NCI-H69 (cell line): ENCODE data around the gene GABBR1.
"Not testable (repeated sequence)": the region's sequence is repeated elsewhere in the genome, so short reads cannot be mapped to it uniquely, and the experiment has no call there.

Experiments
- DNase-seq: peaks from one replicate; lab custom pipeline; 2025; lab: John Stamatoyannopoulos, UW

The GABBR1 gene

GRCh38 chr6:29632789-29633533 is at the start of gene GABBR1:
Gene GABBR1, minus strand, starts transcription at chr6:29633183. Its CDS starts 798 bp downstream, at chr6:29632385.
- DNase-seq: peak; percentile 90

GRCh38 chr6:29681811-29682210 is 48.8 kb upstream of the GABBR1 start:
- no peak for DNase-seq

- DNase-seq: no peak
Observed at GRCh38 chr6:29680904-29681303, 47.9 kb upstream of the GABBR1 start, which contains the start of gene ZFP57. Gene ZFP57, minus strand, starts transcription at chr6:29681152. Its CDS starts 4,149 bp downstream, at chr6:29677003.

GRCh38 chr6:29680416-29680815 is 47.4 kb upstream of the GABBR1 start:
- no peak for DNase-seq

- no peak for DNase-seq
Observed at GRCh38 chr6:29679962-29680361, 47.0 kb upstream of the GABBR1 start.

- no peak for DNase-seq
Observed at GRCh38 chr6:29678114-29678513, 45.1 kb upstream of the GABBR1 start.

GRCh38 chr6:29676981-29677601 is 44.1 kb upstream of the GABBR1 start:
- DNase-seq: peak; percentile 71

GRCh38 chr6:29675561-29675960 is 42.6 kb upstream of the GABBR1 start:
- no peak for DNase-seq

- no peak for DNase-seq
Observed at GRCh38 chr6:29674008-29674407, 41.0 kb upstream of the GABBR1 start.

- DNase-seq: no peak
Observed at GRCh38 chr6:29673161-29673560, 40.2 kb upstream of the GABBR1 start.

- not testable (repeated sequence) for DNase-seq
Observed at GRCh38 chr6:29672116-29672515, 39.1 kb upstream of the GABBR1 start.

GRCh38 chr6:29671026-29671425 is 38.0 kb upstream of the GABBR1 start:
- no peak for DNase-seq

- no peak for DNase-seq
Observed at GRCh38 chr6:29667158-29667557, 34.2 kb upstream of the GABBR1 start.

GRCh38 chr6:29666826-29667130 is 33.8 kb upstream of the GABBR1 start:
- DNase-seq: no peak

- no peak for DNase-seq
Observed at GRCh38 chr6:29665942-29666825, 33.2 kb upstream of the GABBR1 start.

- peak; percentile 39 for DNase-seq
Observed at GRCh38 chr6:29663300-29664042, 30.5 kb upstream of the GABBR1 start.

- not testable (repeated sequence) for DNase-seq
Observed at GRCh38 chr6:29661502-29662141, 28.6 kb upstream of the GABBR1 start.

- DNase-seq: no peak
Observed at GRCh38 chr6:29661071-29661470, 28.1 kb upstream of the GABBR1 start.

- no peak for DNase-seq
Observed at GRCh38 chr6:29656798-29657197, 23.8 kb upstream of the GABBR1 start, which contains the start of gene MOG. Gene MOG, plus strand, starts transcription at chr6:29657092. Its CDS starts 118 bp downstream, at chr6:29657210.

- no peak for DNase-seq
Observed at GRCh38 chr6:29656157-29656556, 23.2 kb upstream of the GABBR1 start.

GRCh38 chr6:29655658-29656057 is 22.7 kb upstream of the GABBR1 start:
- DNase-seq: no peak
